Rectal smooth muscle tissue (tissue), 1 donor: Measurements from ENCODE around the gene UBR4.

Experiments
- H3K27ac ChIP-seq: one replicate; pipeline ENCODE4 v1.7.0; 2013; ENCODE audit warnings: low read depth, low read length, inconsistent platforms
- H3K27me3 ChIP-seq: one replicate; pipeline ENCODE4 v1.7.0; 2013; ENCODE audit warnings: low read length; ENCODE audit not compliant: control insufficient read depth, insufficient read depth
- H3K36me3 ChIP-seq: one replicate; pipeline ENCODE4 v1.7.0; 2013; ENCODE audit warnings: low read length; ENCODE audit not compliant: control insufficient read depth, insufficient read depth
- H3K4me1 ChIP-seq: one replicate; pipeline ENCODE4 v1.7.0; 2013; ENCODE audit warnings: low read length; ENCODE audit not compliant: control insufficient read depth, insufficient read depth
- H3K4me3 ChIP-seq: one replicate; pipeline ENCODE4 v1.7.0; 2013; ENCODE audit warnings: low read length
- H3K9ac ChIP-seq: one replicate; pipeline ENCODE4 v1.7.0; 2013; ENCODE audit warnings: low read length

UBR4 gene

DNA sequence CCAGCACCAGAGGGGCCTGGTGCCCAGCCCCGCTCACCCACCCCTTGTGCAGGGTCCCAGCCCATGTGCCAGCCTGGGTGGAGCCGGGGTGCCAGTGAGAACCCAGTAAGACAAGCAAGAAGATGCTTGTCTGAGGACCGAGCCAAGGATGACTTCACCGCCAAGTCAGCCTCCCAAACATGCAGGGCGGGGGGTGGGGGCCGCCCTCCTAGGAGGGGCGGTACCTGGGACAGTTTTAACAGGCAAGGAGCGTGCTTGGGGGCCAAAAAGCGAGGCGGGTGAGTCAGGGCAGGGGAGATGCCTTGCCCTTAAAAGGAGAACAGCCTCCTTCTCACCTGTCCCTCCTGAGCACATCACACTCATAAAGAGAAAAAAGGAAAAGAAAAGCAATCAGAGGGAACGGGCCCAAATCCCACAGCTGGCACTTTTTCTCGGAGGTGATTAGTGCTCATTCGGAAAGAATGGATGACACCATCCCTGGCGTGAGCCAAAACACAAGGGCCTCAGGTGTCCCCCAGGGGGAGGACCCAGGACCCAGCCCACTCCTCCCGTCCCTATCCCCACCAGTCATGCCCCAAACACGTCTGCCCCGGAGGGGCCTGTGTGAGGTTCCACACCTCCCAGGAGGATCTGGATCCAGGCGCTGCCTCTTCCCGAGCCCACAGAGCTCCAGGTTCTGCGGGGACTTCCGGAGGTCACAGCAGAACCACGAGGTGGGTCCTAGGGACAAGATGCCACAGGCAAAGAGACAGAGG is 176.0 kb downstream of the UBR4 start:
- Histone ChIP-seq H3K4me3 (no peak overlapping the region), H3K9ac (no peak overlapping the region), H3K36me3 (no peaks in the 10 kb centered on the region), H3K27me3 (peaks cover 4% of the 10 kb centered on the region), H3K4me1 (no peaks in the 10 kb centered on the region), H3K27ac (no peak overlapping the region)

DNA sequence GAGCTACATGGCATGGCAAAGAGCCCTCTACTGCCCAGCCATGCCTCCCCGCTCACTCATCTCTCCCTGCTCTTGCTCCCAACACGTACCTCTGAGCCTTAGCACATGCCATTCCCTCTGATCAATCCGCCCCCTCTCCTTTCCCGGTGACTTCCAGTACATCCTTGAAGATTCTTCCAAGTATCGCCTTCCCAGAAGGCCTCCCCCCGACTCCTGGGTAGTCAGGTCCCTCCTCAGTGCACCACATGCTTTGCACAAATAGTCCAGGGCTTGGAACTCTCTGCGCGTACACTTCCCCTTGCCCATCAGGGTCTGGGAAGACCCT is 176.6 kb downstream of the UBR4 start:
- H3K27me3 ChIP-seq = peaks cover 4% of the 10 kb centered on the region
- no peak overlapping the region for H3K4me3 ChIP-seq

DNA sequence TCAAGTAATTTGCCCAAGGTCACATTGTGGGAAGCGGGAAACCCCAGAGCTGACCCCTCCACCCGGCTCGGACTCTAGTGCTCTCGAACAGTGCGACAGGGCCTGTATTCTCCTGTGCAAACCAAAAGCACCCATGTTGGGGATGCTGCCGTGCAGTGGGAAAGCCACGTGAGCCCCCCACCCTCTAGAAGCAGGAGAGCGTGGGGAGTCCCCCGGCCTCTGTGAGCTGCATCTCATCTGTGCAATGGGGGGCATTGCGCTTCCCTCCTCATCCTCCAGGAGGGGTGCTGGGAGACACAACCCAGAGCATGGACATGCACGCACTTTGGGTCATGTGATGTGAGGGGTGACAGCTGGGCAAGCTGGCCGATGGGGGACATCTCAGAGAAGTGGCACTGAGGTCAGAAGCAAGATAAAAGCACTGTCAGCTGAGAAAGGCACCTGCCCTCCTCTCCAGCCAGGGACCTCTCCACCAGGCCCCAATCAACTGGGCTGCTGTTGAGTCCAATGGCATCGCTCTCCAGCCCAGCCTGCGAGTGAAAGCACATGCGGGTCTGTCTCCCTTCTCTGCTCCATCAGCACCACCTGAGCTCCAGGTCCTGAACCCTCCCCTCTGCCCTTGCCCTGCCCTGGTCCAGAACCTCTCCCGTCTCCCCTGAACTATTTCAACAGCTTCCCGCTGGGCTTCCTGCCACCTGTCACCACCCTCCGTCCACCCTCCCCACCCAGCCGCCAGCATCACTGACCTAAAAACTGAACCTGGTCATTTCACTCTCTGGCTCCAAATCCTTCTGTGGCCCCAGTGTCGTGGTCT is 177.2 kb downstream of the UBR4 start:
- H3K9ac ChIP-seq = no peak overlapping the region
- no peaks in the 10 kb centered on the region for H3K36me3 ChIP-seq
- H3K4me1 ChIP-seq = no peaks in the 10 kb centered on the region
- no peak overlapping the region for H3K4me3 ChIP-seq
- peaks cover 4% of the 10 kb centered on the region for H3K27me3 ChIP-seq
- H3K27ac ChIP-seq = no peak overlapping the region

More for the DNA sequence above, 176.6 kb downstream of the UBR4 start:
- no peaks in the 10 kb centered on the region for H3K4me1 ChIP-seq
- H3K36me3 ChIP-seq = no peaks in the 10 kb centered on the region
- H3K27ac ChIP-seq = no peak overlapping the region
- no peak overlapping the region for H3K9ac ChIP-seq

DNA sequence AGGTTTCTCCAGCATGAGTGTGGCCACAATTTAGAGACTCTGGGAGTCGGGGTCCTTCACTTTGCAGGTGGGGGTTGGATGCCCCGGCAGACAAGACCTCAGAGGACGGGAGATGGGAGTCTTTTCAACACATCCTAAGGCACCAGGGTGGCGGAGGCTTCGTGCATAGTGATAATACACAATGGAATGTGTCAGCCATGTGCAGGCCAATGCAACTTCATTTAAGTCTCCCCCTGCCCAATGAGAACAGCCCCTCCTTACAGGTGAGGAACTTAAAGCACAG is 177.7 kb downstream of the UBR4 start:
- H3K4me1 ChIP-seq = no peaks in the 10 kb centered on the region
- H3K36me3 ChIP-seq = no peaks in the 10 kb centered on the region
- peaks cover 4% of the 10 kb centered on the region for H3K27me3 ChIP-seq
- no peak overlapping the region for H3K27ac ChIP-seq
- H3K9ac ChIP-seq = no peak overlapping the region
- H3K4me3 ChIP-seq = no peak overlapping the region

DNA sequence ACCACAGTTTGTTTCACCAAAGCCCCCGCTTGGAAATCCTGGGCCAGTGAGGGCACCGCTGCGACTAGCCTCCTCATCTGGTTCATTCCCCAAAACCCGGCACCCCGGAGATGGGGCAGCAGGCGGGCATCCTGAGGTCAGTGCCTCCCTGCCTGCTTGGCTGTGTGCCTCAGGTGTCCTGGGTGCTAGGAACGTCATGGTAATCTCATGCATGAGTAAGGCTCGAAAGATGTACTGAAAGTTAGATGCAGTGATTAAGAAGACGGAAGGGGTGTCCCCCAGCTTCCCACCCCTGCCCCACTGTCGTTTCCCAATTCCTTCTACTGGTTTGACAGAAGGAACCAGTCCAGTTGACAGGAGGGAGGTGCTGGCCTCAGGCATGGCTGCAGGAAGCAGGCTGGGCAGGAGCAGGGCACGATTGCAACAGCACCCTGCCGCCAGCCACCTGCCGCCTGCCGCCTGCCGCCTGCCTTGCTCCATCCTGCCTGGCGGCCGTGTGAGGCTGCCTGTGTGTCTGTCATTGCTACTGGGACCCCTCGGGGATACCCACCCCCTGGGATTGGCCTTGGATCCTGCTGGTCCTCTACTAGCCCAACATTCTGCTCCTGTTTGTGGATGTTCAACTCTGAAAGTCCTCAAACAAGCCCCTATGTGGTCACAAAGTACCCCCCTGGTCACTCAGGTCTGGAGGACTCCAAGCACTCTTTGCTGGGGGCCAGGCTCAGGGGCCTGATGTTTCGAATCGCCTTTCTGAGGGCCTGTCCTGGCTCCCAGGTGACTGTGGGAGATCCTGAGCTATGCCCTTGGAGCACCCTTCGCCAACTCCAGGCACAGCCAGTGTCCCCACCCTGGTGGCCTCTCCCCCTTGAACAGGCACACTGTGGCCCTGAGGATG is 180.6 kb downstream of the UBR4 start:
- Histone ChIP-seq H3K27ac (no peak overlapping the region), H3K27me3 (no peaks in the 10 kb centered on the region), H3K4me3 (no peak overlapping the region), H3K4me1 (no peaks in the 10 kb centered on the region), H3K9ac (no peak overlapping the region), H3K36me3 (no peaks in the 10 kb centered on the region)

DNA sequence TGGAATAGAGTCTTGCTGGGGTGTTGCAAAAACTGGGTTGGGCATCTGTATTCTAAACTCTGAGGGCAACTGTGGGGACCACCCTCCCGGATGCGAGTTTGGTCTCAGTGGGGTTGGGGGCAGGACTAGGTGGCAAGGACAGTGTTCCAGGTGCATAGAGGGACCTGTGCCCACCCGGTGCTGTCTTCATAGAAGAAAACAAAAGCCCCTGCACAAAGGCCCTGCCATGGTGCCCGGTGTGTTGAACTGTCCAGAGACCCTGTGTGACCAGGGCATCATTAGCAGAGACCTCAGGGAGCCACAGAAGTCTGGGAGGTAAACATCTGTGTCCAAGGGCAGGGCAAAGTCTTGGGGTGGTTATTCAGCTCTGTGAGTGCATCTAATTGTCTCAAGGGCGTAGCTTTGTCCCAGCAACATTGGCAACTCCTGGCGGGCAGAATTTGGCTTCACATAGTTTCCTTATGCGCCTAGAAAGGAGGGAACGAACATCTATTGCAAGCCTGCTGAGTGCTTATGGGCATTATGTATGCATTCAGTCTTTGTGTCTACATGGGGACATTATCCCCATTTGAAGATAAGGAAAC is 181.4 kb downstream of the UBR4 start:
- Histone ChIP-seq H3K27me3 (no peaks in the 10 kb centered on the region), H3K36me3 (no peaks in the 10 kb centered on the region), H3K27ac (no peak overlapping the region), H3K4me3 (no peak overlapping the region), H3K9ac (no peak overlapping the region), H3K4me1 (no peaks in the 10 kb centered on the region)

DNA sequence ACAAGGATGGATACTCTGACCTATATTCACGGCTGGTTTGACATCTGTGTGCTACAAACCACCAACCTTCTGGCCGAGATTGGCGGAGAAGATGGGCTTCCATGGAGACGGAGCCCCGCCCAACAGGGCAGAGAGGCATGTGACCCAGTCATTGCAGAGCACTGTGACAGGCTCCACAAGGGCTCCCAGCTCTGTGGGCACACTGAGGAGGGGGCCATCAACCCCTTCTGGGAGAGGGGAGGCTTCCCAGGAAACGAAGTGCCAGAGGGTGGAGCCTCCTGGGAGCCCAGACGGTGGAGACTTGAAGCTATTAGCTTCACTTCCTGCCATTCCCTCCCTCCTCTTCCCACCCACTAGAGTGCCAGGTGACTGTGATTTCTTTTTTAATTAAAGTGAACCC is 182.0 kb downstream of the UBR4 start:
- H3K36me3 ChIP-seq = no peaks in the 10 kb centered on the region
- no peak overlapping the region for H3K9ac ChIP-seq
- no peaks in the 10 kb centered on the region for H3K4me1 ChIP-seq
- H3K27ac ChIP-seq = no peak overlapping the region
- no peaks in the 10 kb centered on the region for H3K27me3 ChIP-seq
- no peak overlapping the region for H3K4me3 ChIP-seq
